Left hindlimb (tissue), 1 donor: ENCODE measurements around the gene CFAP91.

Source experiments
- DNase-seq: peaks from one replicate; pipeline ENCODE4 v3.0.0-alpha.2; 2018

CFAP91 gene

DNA sequence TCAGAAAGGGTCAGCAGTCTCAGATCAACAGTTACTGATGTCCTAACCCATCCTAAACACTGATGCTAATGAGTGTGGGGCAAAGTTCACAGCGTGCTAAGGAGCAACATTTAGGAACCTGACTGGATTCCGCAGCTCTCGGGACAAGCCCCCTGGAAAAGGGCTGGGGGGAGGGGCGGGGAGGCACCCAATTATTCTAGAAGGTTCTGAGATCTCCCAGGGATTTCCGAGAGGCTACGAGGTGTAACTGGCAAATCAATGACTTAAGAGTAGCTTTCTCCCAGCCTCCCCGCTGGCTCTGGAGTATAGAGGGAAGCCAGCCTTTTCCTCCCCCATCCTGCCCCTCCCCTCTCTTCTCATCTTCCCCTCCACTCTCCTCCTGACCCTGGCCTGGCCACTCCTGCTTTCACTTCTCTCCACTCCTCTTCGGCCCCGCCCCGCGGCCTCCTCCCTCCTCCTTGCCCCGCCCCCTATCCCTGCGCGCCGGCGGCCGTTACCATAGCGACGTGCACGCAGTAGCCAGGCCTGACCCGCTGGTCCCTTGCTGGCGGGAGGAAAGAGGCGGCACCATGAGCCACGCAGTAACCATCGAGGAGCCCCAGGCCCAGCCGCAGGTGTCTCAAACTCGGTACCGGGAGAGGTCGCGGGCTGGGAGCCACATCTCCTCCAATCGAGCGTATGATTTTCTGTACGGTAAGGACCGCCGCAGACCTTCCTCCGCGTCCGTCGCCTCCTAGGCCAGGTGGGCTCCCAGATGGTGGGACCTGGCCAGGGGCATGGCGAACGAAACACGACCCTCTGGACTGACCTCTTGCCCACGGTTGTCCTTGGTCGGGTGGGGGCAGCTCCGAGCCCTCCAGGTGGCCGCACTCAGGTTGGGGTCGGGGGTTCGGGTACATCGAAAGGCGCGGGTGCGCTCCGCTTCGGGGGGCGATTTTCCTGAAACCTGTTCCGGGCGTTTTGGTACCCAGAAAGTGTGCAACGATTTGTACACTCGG lies at the start of gene CFAP91:
Gene CFAP91, plus strand, starts transcription at position 493 of the 998 bp plus-strand sequence. Its CDS starts 77 bp downstream, at position 570.
- peak; percentile 94 for DNase-seq

DNA sequence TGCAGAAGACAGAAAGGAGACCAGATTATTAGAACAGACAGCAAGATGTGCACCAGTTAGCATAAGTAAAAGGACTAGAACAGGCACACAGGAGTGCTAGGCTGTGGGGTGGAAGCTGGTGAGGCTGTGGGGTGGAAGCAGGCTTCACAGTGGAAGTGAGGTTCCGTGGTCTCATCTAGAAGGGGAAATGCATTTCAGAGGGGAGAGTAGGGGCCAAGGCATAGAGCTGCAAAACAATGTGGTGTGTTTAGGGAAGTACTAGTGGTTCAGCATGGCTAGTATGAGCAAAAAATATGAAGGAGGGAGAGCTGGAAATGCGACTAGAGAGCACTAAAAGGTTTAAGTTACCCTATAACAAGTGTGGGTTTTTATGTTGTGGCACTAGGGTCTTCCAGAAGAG lies 48.9 kb upstream of the CFAP91 start:
- DNase-seq = no peak

DNA sequence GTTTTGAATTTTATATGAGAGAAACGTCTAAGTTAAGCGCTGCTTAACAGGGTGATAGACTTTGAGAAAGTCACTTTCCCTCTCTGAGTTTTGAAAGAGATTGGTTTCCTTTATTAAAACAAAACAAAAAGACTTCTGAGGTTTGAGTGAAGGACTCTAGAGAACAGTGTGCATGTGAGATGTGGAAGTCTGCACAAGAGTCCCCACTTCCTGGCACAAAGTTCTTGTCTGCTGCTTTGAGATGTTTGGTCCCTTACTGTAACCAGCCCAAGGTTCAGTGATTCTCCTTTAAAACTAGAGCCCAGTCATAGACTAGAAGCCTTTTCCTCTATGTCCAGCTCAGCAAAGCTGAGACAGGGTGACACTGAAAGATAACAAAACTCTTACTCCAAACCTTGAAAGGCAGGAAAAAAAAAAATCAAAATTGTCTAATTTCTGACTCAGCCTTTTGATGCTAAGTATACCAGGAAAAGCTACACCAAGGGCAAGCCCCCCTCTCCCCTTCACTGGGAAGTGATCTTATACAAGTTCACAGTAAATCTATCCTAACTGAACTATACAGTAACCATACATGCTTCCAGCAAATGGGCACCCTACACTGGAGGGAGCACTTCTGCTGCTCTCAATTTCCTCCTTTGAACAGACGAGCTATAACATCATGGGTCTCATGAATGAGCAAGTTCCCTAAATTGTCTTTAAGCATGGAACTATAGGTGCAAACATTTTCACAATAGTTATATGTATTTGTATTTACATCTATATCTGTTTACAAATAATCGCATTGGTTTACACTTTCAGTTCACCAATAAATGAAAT lies 44.7 kb upstream of the CFAP91 start:
- no peak for DNase-seq

DNA sequence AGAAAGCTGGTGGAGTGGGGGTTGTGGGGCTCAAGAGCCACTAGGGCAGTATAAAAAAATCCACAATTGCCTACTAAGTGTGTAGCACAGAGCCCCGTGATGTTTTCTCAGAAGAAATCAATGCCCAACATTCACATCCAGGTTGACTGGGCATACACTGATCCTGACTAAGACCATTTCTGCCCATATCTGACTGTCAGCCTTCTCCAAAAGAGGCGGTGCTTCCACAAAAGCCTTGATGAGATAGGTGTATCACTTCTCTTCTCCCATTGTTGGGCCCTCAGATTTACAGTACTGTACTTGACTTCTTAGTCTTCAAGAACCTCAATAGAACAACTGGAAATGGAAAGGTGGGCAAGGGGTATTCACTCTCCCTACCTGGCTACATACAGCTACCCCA lies 43.8 kb upstream of the CFAP91 start:
- DNase-seq = no peak

DNA sequence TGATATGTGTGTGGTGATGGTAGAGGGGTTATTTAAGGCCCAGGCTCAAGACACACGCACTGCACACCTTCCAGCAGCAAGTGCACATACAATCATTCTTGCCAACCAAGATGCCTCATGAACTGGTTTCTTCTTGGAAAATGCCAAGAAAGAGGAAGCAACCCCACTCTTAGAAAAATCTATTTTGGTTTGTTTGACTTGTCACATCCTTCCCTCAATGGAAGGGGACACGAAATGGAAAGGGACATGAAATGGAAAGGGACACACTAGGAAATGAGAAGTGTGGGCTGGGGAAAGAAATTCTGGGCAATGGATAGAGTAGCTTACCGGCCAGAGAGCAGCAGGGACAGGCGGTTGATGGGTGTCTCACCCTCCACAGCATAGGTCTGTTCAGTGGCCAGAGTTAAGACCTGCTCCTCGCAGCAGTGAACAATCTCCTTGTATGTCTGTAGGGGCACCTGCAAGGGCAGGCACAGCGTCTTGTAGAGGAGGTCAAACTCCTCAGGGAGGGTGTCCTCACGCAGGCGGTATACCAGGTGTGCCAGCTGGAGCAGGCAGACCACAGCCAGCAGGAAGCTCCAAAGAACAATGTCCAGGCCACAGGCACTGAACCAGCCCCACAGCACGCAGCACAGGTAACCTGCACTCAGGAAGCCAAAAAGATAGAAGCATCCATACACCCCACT lies 43.1 kb upstream of the CFAP91 start:
- no peak for DNase-seq

DNA sequence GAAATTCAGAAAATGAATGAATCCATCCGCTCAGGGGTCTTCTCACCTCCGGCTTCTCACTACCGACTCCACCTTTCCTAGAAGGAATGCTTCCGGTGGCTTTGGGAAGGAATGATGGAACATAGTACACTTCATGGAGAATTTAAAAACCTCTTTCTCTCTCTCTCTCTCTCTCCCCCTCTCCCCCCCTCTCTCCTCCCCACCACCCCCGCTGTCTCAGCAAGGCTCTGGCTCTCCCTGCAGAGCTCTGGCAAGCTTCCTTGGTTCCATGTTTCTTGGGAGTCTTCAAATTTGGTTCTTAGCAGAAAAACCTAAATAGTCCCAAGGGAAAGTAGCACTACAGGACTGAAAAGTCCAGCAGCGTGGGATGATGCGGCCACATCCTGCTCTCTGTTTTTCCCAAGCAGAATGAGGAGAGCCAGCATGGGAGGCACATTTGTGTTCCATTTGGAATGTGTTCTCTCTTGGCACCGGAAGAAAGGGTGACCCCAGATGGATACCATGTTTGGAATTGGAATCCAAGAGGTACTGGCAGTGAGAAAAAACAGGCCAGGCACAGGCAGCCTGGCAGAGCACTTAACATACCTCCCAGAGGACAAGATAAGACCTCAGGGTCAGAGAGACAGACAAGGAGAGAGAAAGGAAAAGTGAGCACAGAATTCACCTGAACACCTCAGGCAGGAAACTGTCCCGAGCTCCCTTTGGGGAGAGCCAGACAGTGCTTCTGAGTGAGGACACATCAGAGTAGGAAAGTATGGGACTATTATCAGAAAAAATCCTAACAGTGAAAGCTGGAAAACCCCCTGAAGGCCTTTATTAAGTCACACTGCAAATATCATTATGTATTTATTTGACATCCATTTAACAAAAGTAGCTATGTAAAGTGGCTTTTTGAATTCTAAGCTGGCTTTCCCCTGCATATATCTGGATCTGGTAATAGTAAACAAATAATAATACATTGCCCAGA lies 42.1 kb upstream of the CFAP91 start, which contains the start of gene POPDC2:
Gene POPDC2, minus strand, starts transcription at position 116 of the 967 bp plus-strand sequence. CDS start 166 bp downstream, outside the sequence.
- DNase-seq = no peak

DNA sequence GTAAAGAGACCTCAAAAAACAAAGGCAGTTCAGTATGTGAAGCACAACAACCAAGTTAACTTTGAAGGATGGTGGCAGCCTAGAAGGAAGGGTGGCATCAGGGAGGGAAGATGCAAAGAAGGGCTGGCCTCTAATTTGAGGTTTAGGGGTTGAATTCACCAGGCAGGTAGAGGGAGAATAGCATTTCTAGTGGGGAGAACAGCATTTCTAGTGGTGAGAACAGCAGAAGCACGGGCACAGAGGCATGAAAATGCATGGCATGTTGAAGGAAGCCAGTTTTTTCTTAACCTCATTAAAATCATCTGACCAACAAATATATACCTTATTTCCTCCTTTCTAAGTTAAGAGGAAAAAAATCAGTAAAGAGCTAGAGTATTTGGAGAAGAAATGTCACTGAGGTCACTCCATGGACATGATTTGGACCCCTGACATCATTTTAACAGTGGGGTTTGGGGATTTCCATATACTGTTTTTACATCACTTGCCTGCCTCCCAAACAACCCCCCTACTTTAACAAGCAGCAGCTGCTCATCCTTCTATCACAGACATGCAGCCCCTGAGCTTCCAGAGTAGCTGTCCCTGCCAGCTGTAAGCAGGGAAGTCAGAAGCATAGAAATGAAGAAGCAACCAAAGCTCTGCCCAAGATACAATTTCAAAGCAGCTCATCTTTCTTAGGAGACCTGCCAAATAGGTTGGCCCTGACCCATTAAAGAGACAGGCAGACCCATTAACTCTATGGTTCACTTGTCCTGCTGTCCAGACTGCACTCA lies 40.0 kb upstream of the CFAP91 start:
- peak; percentile 42 for DNase-seq

DNA sequence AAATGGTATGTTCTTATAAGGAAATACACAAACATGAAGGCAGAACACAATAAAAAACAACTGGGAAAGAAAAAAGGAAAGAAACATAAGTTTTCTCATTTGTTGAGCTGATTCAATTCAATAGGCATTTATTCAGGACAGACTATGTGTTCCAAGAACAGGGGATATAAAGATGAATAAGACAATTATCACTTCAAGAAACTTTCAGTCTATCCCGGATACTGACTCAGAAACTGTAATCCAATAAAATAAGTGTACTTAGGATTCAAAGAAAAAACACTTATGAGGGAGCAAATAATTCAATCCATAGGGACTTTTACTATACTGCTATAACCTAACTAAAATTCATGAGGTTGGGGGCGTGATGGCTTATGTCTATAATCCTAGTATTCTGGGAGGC lies 38.9 kb upstream of the CFAP91 start:
- no peak for DNase-seq

DNA sequence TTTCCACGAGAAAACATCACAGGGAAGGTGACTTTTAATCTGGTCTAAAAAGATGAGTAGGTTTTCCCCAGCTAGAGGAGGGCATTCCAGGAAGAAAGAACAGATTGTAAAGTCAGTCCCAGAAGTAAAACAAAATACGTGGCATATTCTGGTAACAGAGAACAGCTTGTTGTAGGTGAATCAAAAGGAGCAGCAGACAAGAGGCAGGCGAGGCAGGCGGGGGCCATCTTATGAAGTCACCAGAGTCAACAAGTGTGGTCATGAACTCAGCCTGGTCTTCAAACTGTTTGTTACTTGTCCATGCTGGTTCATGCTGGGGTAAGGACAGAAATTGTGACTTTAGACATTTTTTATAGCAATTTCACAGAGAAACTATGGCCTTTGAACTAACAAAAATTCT lies 38.5 kb upstream of the CFAP91 start:
- no peak for DNase-seq

DNA sequence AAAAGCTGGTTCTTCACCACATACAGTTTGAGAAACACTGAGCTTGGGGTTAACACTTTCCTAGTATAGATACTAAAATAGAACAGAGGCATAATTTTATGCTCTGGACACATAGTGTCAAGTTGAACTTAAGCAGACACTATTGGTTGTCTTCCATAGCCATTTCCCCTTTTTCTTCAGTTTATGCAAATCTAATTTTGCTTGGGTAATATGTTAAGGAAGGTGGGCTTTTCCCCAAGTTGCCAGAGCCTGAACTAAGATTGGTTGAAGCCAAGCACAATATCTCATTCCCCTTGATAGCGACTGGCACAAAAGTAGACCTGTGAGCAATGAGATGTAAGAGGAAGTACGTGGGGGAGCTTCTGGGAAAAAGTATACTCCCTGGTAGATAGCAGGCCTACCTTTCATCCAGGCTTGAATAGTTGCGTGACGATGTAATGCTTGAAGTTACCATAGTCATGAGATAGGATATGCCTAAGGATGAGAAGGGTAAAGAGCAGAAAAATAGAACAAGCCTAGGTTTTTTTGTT lies 37.9 kb upstream of the CFAP91 start:
- no peak for DNase-seq

DNA sequence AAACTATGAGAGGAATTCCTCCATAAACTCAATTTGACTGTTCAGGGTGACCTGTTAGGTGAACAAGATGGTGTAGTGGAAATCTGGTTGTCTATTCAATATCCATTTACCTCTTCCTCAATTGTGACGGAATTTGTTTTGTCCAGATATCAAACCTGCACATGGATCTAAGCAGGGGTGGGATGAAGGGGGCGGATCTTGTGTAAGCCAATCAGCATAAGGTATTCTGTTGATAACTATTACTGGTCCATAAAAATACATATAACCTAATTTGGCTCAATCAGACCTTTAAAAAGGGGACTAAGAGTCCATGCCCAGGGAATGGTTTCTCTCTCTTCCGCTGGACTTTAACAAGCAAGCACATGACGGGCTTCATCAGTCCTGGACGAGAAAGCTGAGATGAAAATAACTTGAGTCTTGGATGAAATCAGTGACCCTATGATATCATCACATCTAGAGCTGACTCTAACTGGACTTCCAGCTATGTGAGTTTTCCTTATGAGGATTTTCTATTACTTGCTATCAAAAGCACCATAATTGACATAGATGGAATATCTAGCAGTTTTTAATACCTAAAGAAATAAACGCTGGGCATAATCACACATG lies 36.8 kb upstream of the CFAP91 start:
- no peak for DNase-seq

DNA sequence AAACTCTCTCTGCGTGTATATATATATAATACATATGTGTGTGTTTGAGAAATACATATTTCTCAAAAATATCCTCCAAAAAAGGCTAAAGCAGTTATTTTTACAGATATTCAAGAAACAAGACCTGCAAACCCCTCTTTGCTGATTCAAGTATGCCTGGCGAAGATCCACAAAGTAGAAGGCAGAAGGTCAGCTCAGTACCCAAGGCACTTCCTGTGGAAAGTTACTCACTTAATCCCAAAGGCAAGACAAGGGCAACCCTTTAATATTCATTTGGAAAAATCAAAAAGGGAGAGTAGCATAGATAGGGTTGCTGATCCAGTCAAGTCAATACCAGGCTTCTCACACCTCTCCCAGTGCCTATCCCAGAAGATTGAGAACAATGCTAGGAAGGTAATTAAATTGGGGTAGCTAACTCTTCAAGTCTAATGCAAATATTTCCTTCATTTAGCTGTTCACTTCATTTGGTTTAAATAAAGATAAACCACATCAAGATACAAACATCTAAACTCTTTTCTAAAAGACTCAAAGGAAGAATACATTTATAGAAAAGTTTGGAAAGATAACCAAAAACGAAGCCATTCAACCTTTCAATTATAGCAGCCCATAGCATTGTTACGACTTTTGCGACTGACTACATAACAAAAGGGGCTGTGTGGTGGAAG lies 32.8 kb upstream of the CFAP91 start:
- no peak for DNase-seq

DNA sequence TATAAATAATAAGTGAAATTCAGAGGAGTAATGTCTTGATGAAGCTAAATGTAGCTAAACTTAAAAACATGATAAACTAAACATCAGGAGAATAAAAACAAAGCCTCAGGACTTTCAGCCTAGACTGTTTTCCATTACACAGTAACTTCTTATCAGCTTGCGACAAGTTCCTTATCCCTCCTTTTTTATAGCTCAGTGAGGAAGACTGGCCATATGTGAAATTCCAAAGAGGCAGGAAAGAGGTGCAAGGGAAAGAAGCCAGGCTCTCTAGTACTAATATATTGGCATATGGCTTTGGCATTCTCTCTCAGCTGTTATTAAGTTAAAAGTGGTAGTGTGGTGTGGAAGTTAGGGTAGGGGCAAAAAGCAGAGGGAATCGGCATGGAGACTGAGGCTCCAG lies 30.0 kb upstream of the CFAP91 start:
- no peak for DNase-seq

DNA sequence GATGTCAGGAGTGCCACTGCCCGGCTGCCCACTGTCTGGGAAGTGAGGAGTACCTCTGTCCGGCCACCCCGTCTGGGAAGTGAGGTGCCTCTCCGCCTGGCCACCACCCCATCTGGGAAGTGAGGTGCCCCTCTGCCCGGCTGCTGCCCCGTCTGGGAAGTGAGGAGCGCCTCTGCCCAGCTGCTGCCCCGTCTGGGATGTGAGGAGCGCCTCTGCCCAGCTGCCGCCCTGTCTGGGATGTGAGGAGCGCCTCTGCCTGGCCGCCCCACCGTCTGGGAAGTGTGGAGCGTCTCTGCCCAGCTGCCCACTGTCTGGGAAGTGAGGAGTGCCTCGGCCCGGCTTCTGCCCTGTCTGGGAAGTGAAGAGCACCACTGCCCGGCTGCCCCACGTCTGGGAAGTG lies 28.9 kb upstream of the CFAP91 start:
- DNase-seq = no peak

DNA sequence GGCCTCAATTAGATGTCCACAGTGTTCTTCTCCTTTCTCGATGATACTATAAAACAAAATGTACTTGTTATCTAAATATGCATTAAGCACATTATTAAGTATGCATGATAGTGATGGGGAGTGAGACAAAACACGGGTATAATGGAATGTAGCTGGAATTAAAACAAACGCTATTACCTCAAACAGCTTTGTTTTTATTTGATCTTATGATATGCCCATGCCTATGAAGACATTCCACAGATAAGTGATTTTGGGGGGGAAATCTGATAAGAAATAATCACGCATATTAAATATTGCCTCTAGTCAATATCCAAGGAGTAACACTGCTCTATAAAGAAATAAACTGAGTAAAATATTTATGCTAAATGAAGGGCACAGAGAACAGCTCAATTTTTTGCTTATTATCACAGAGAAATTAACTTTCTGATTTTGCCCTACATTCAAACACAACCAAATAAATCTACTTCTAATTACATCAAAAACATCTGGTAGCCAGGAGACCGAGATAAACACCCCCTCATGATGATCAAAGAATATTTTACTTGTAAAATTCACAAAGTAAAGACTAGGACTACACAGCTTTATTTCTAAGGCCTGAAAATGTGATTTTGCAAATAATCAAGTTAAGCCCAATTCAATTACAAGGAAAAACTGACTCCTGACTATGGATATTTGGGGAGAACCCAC lies 27.5 kb upstream of the CFAP91 start:
- DNase-seq = no peak

DNA sequence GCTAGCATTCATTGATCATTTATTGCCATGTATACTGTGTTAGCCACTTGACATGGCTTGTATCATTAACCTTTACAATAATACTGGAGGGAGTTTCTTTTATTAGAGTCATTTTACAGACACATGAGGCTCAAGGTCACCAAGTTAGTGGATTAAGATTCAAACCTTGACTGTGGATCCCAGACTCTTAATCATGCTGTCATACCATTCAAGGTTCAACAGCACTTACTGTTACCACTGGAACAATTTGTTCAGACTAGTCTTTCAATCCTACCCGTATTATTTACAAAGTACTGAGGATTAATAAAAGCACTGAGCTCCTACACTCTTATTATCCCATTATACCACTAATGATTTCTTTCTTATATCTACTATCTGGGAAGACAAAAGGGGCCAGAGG lies 26.8 kb upstream of the CFAP91 start:
- no peak for DNase-seq

DNA sequence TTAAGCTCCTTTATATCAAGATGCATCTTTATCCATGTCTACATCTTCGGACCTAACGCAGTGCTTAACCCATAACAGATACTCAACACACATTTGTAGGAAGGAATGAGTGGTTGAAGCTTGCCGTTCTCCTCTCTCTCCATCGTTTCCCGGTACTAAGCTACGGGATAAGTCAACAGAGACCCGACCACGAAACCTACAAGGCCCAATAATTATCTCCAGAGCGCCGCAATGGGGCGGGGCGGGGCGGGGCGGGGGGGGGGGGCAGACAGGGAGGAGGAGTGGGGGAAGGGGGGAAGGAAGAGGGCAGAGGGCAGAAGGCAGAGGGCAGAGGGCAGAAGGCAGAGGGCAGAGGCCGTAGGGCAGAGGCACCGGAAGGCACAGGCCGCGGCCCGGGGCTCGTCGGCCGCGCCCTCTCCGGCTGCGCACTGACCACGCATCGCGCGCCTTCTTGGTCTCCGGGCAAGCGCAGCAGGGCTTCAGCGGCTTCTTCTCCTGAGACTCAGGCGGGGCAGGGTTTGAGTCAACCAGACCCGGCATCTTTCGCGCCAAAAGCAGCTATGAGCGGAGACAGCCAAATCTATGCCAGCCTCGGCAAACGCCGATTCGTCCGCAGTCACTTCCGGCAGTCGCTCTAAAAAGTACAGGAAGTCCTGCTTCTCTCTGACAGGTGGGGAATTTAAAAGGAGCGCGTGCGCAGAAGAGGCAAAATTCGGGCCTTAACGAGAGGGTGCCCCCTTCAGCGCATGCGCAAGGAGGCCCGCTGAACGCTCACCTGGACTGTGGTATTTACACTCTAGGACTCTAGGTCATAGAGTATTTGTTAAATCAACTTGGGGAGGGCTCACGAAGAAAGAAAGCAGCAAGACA lies 25.8 kb upstream of the CFAP91 start, which contains the start of gene COX17:
Gene COX17, minus strand, starts transcription at position 636 of the 870 bp plus-strand sequence. Its CDS starts 96 bp downstream, at position 540.
- peak; percentile 94 for DNase-seq

DNA sequence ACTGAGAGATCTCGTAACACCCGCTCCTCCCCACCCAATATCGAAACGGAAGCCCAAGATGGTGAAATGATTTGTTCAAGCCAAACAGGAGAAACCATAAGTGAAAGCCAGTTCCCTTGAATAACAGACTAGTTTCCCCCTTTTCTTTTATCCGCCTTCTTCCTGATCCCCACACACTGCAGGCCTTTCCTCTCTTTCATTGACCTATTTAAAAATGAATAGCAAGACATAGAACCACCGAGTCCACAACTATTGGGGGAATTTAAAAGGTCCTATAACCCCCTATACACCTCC lies 25.2 kb upstream of the CFAP91 start:
- DNase-seq = no peak
